ENCODE measurements around the gene MAN1A1. TPM values are rescaled to one million over a fixed set of nuclear protein-coding genes. Genes with fewer than 3 reads are reported as not detected.

MAN1A1 gene
- total and polyA plus RNA-seq, 7 donors = 10.2 to 143 (median 81.9) TPM

GRCh38 chr6:119240257-119241110, 109.1 kb downstream of the MAN1A1 start:
- Histone ChIP-seq H3K9me3 (no peaks in the 10 kb centered on the region), H3K4me1 (peaks cover 0 to 15% (median 11%) of the 10 kb centered on the region in 4 donors), H3K27ac (peak overlapping the region in 1 of 4 donors; percentile 3), H3K27me3 (no peaks in the 10 kb centered on the region), H3K36me3 (peaks cover 0 to 4% (median 0%) of the 10 kb centered on the region in 4 donors), H3K4me3 (no peak overlapping the region)
- WGBS, 2 donors = 93% methylated on average over 5 of the region's 5 CpGs
- intact Hi-C loops (cut with DNase I) = no loop called here
- TF ChIP-seq POLR2A (IDR thresholded peaks at IDR 0.05) (no peak), POLR2AphosphoS5 (IDR thresholded peaks at IDR 0.05) (no peak), CTCF (IDR thresholded peaks at IDR 0.05) (no peak), EP300 (IDR thresholded peaks at IDR 0.05) (no peak)
- no peak for DNase-seq

GRCh38 chr6:119237177-119237715, 112.3 kb downstream of the MAN1A1 start:
- no peak for TF ChIP-seq POLR2AphosphoS5 (IDR thresholded peaks at IDR 0.05)
- TF ChIP-seq EP300 (IDR thresholded peaks at IDR 0.05) = no peak
- TF ChIP-seq CTCF (IDR thresholded peaks at IDR 0.05) = no peak
- no peak for TF ChIP-seq POLR2A (IDR thresholded peaks at IDR 0.05)
- WGBS, 2 donors = 38 to 82% methylated on average over 7 of the region's 7 CpGs
- H3K27ac ChIP-seq = no peak overlapping the region
- H3K36me3 ChIP-seq = peaks cover 0 to 10% (median 0%) of the 10 kb centered on the region in 4 donors
- no peaks in the 10 kb centered on the region for H3K27me3 ChIP-seq
- no peak overlapping the region for H3K4me3 ChIP-seq
- no peaks in the 10 kb centered on the region for H3K9me3 ChIP-seq
- peaks cover 0 to 15% (median 11%) of the 10 kb centered on the region in 4 donors for H3K4me1 ChIP-seq
- intact Hi-C loops (cut with DNase I) = no loop called here
- no peak for DNase-seq

- DNase-seq = no peak
- no peaks in the 10 kb centered on the region for H3K4me1 ChIP-seq
- WGBS, 2 donors = 94 to 96% methylated on average over 4 of the region's 4 CpGs
- H3K27me3 ChIP-seq = no peaks in the 10 kb centered on the region
- intact Hi-C loops (cut with DNase I) = no loop called here
- H3K36me3 ChIP-seq = peaks cover 0 to 17% (median 0%) of the 10 kb centered on the region in 4 donors
- H3K4me3 ChIP-seq = no peak overlapping the region
- H3K9me3 ChIP-seq = no peaks in the 10 kb centered on the region
- no peak overlapping the region for H3K27ac ChIP-seq
- no peak for TF ChIP-seq POLR2AphosphoS5 (IDR thresholded peaks at IDR 0.05)
- TF ChIP-seq POLR2A (IDR thresholded peaks at IDR 0.05) = no peak
- TF ChIP-seq EP300 (IDR thresholded peaks at IDR 0.05) = no peak
- TF ChIP-seq CTCF (IDR thresholded peaks at IDR 0.05) = no peak
Measured at GRCh38 chr6:119234941-119235340, 114.6 kb downstream of the MAN1A1 start.

GRCh38 chr6:119234457-119234856, 115.1 kb downstream of the MAN1A1 start:
- TF ChIP-seq EP300 (IDR thresholded peaks at IDR 0.05) = no peak
- TF ChIP-seq CTCF (IDR thresholded peaks at IDR 0.05) = no peak
- TF ChIP-seq POLR2A (IDR thresholded peaks at IDR 0.05) = no peak
- TF ChIP-seq POLR2AphosphoS5 (IDR thresholded peaks at IDR 0.05) = no peak
- H3K4me3 ChIP-seq = no peak overlapping the region
- DNase-seq = no peak
- no peaks in the 10 kb centered on the region for H3K9me3 ChIP-seq
- no peaks in the 10 kb centered on the region for H3K4me1 ChIP-seq
- intact Hi-C loops (cut with DNase I) = no loop called here
- H3K36me3 ChIP-seq = peaks cover 0 to 17% (median 0%) of the 10 kb centered on the region in 4 donors
- H3K27me3 ChIP-seq = no peaks in the 10 kb centered on the region
- WGBS, 2 donors = 85 to 90% methylated on average over 5 of the region's 5 CpGs
- H3K27ac ChIP-seq = no peak overlapping the region

Measured in sigmoid colon (tissue), 7 donors.